HG02763 (cell line): ENCODE measurements around the gene ATP2C2.
"Not testable (repeated sequence)": the region's sequence is repeated elsewhere in the genome, so short reads cannot be mapped to it uniquely, and the experiment has no call there.

Experiments used
- ATAC-seq: cut with Tn5 transposase; IDR thresholded peaks from one replicate; pipeline ENCODE4 v1.9.1; 2021; ENCODE audit warnings: mild to moderate bottlenecking, moderate library complexity; ENCODE audit not compliant: unreplicated experiment

ATP2C2 gene

GRCh38 chr16:84391151-84392030, 23.1 kb downstream of the ATP2C2 start:
- no peak for ATAC-seq

DNA sequence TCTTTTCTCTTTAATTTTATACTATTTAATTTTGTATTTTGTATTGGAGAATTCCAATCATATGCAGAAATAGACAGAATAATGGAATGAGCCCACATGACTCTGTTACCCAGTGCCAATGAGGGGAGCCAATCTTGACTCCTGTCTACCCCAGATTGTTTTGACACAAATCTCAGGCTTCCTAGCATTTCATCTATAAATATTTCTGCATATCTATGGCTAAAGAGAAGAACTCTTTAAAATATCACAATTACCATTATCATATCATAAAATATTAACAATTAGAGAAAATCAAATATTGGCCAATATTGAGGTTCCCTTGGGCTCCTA, 23.7 kb downstream of the ATP2C2 start:
- ATAC-seq = no peak

DNA sequence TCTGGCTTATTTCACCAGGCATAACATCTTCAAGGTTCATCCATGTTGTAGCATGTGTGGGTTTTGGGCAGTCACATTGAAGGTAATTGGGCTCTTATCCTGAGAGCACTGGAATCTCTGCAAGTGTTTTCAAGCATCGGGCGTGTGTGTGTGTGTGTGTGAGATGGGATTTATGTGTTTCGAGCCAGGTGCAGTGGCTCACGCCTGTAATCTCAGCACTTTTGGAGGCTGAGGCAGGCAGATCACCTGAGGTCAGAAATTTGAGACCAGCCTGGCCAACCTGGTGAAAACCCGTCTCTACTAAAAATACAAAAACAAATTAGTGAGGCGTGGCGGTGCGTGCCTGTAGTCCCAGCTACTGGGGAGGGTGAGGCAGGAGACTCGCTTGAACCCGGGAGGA, 27.7 kb downstream of the ATP2C2 start:
- ATAC-seq = not testable (repeated sequence)

DNA sequence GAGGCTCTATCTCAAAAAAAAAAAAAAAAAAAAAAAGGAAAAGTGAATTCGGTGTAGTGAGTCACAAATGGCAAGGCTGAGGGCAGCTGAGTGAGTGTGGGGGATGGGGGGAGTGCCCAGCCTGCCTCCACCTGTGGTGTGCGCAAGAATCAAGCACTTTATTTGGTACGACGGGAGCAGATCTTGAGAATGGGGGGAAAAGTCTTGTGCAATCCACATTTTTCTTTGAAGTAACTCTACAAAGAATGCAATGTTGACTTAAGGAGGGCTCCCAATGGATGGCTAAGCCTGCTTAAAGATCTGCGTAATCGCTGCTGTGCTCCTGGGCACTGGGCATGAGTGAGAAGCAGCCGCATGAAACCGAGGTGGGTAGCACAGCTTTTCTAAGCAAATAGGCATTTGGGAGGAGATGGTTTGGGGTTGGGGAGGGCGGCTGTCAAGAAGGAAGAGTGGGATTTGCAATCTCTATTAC, 28.2 kb downstream of the ATP2C2 start:
- no peak for ATAC-seq

DNA sequence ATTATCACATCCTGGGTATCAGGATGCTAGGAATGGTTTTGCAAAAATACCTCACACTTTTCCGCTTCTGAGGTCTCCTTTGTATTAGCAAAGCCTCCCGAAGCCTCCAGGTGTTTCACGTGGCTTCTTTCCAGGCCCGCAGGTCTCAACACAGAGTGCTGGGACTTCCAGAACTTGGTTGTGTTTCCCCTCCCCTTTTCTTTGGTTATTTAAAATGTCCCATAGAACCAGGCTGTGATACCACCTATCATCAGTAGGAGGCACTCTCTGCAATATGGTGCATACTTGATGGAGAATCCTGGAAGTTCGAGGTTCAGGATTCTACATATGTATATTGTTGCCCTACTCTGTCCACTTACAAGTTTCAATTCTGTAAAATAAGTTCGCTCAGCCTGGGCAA, 28.8 kb downstream of the ATP2C2 start:
- no peak for ATAC-seq

DNA sequence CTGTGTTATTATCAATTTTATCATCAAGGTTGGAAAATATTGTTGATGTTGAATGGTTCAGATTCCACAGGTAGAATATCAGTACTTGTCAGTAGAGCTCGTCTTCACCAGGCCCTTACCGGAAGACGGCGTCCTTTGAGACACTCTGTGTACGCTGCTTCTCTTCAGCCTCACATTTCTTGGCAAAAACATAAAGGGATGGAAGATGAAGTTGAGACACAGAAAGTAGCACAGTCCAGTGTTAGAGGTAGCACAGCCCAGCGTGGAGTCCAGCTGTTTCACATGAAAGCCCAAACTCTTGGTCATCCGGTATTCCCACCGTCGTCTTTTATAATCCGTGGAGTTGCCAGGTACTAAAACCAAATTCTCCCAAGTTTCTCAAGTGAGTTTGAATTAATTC, 30.4 kb downstream of the ATP2C2 start:
- ATAC-seq = no peak

- not testable (repeated sequence) for ATAC-seq
Observed at GRCh38 chr16:84399912-84400311, 31.6 kb downstream of the ATP2C2 start.

GRCh38 chr16:84403435-84403834, 35.1 kb downstream of the ATP2C2 start:
- ATAC-seq = not testable (repeated sequence)

- ATAC-seq = no peak
Observed at GRCh38 chr16:84404324-84404723, 36.0 kb downstream of the ATP2C2 start.

DNA sequence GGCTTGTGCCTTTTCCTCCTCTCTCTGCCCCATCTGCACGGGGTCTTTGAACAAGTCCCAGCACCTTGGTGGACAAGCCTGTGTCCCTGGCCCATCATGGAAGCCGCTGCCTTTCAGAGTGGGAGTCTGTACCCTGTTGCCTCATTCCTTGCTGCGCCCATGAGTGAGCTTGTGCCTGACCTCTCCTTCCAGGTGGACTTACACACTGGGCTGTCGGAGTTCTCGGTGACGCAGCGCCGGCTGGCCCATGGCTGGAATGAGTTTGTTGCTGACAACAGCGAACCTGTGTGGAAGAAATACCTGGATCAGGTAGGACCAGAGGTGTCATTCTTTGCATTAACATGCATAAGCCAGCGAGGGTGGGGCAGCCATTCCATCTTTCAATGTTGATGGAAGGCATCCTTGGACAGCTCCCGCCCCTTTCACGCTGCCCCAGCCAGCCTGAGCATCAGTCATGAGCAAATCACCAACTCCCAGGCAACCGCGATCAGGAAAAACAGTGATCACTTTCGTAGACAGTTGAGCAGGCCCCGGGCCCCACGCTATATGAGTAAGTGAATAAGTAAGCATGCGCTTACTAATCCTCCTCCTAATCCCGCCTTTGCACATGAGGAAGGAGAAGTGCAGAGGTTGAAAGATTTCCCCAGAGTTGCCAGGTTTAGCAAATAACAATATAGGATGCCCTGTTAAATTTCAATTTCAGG, 36.8 kb downstream of the ATP2C2 start:
- no peak for ATAC-seq

GRCh38 chr16:84406006-84406963, 37.9 kb downstream of the ATP2C2 start:
- no peak for ATAC-seq

- no peak for ATAC-seq
Observed at GRCh38 chr16:84407588-84408313, 39.4 kb downstream of the ATP2C2 start.

DNA sequence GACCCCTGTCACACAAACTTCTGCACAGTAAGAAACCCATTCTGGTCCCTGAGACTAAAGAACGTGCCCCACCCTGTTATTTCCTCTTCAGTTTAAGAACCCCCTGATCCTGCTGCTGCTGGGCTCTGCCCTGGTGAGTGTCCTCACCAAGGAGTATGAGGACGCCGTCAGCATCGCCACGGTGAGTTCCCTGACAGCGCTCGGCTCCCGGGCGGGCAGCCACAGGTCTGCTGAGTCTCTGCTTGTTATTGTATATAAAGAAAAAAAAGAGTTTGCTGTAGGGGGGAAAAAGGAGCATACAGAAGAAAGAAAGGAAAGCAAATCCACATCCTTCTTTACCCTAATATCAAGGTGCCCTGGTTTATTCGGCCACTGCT, 40.0 kb downstream of the ATP2C2 start:
- no peak for ATAC-seq

DNA sequence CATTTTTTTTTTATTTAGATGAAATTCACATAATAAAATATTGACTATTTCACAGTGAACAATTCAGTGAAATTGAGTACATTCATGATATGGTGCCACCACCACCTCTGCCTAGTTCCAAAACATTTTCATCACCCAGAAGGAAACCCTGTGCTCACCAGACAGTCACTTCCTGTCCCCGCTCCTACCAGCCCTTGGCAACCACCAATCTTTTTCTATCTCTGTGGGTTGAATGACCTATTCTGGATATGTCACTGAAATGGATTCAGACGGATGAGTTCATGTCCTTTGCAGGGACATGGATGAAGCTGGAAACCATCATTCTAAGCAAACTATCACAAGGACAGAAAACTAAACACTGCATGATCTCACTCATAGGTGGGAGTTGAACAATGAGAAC, 40.5 kb downstream of the ATP2C2 start:
- no peak for ATAC-seq

- no peak for ATAC-seq
Observed at GRCh38 chr16:84410361-84411138, 42.2 kb downstream of the ATP2C2 start.

GRCh38 chr16:84411768-84412167, 43.4 kb downstream of the ATP2C2 start:
- no peak for ATAC-seq

DNA sequence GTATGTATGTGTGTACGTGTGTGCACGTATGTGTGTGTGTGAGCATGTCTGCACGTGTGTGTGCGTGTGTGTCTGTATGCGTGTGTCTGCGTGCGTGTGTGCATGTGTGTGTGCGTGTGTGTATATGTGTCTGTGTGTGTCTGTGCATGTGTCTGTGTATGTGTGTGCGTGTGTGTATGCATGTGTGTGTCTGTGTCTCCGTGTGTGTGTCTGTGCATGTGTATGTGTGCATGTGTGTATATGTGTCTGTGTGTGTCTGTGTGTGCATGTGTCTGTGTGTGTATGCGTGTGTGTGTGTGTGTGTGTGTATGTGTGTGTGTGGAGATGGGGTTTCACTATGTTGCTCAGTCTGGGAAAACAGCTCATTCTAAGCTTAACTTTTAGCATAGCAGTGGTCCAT, 43.9 kb downstream of the ATP2C2 start:
- no peak for ATAC-seq

GRCh38 chr16:84413244-84414004, 45.1 kb downstream of the ATP2C2 start:
- no peak for ATAC-seq

DNA sequence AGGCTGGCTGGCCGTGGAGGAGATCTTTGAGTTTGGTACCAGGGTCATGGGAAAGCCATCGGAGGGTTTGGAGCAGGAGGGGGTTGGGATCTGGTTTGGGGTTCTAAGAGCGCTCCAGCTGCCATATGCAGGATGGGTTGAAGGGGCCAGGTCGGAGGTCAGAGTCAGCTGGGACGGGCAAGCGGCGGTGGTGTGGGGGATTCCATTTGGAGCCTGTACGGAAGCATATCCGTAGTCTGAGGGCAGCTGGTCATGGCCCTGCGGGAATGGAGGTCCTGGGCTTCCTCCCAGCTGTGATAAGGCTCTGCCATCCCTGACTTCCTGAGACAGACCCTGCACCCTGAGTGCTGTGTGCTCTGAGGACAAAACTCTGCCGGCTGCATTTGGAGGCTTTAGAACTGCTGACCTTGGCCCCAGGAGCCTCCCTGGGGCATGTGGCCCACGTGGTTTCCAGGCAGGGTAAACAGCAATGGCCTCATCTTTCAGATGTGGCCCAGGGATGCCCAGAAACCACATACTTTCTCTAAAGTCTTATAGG, 46.5 kb downstream of the ATP2C2 start:
- ATAC-seq = no peak
